Karpas-422 (cell line): ENCODE data around the gene COMMD2. TPM values are rescaled to one million over a fixed set of nuclear protein-coding genes. Genes with fewer than 3 reads are reported as not detected.
A peak's percentile ranks its signal among the peaks of the same experiment; 100 is the strongest.

Source experiments
- DNase-seq: peaks from one replicate; pipeline ENCODE4 v3.0.0-alpha.2; 2015
- H2AFZ ChIP-seq: fragments of 200-600 bp; sonication (generic); 2 replicates; pipeline ENCODE4 v1.6.1; 2014; ENCODE audit warnings: antibody characterized with exemption, low read length, mixed read lengths
- H3K27ac ChIP-seq: fragments of 200-600 bp; sonication (generic); 2 replicates; pipeline ENCODE4 v1.5.1; 2014; ENCODE audit warnings: mild to moderate bottlenecking, low read length, moderate library complexity
- H3K27me3 ChIP-seq: fragments of 200-600 bp; sonication (generic); 2 replicates; pipeline ENCODE4 v1.6.1; 2014; ENCODE audit warnings: low read length, mixed read lengths
- H3K36me3 ChIP-seq: fragments of 200-600 bp; sonication (generic); 2 replicates; pipeline ENCODE4 v1.6.1; 2014; ENCODE audit warnings: low read length, mixed read lengths; ENCODE audit not compliant: insufficient read depth
- H3K4me1 ChIP-seq: fragments of 200-600 bp; sonication (generic); 2 replicates; pipeline ENCODE4 v1.6.1; 2014; ENCODE audit warnings: mild to moderate bottlenecking, low read length, mixed read lengths
- H3K4me2 ChIP-seq: fragments of 200-600 bp; sonication (generic); 2 replicates; pipeline ENCODE4 v1.6.1; 2014; ENCODE audit warnings: low read length, low read depth, mild to moderate bottlenecking; ENCODE audit not compliant: poor library complexity, severe bottlenecking
- H3K4me3 ChIP-seq: fragments of 200-600 bp; sonication (generic); 2 replicates; pipeline ENCODE4 v1.5.1; 2014; ENCODE audit warnings: mild to moderate bottlenecking, antibody characterized with exemption, low read length, mixed read lengths
- H3K79me2 ChIP-seq: fragments of 200-600 bp; sonication (generic); 2 replicates; pipeline ENCODE4 v1.6.1; 2014; ENCODE audit warnings: mild to moderate bottlenecking, low read length, mixed read lengths
- H3K9ac ChIP-seq: fragments of 200-600 bp; sonication (generic); 2 replicates; pipeline ENCODE4 v1.6.0; 2014; ENCODE audit warnings: low read length
- H3K9me2 ChIP-seq: fragments of 200-600 bp; sonication (generic), shearing (Covaris generic); replicated peaks from 2 replicates; pipeline ENCODE4 v1.6.0; 2014; ENCODE audit warnings: mild to moderate bottlenecking, low read length, moderate library complexity; ENCODE audit not compliant: insufficient read depth
- H3K9me3 ChIP-seq: fragments of 300-700, 200-600 bp; sonication (generic); 2 replicates; pipeline ENCODE4 v1.6.1; 2014; ENCODE audit warnings: low read length, mixed read lengths
- H4K20me1 ChIP-seq: fragments of 200-600 bp; sonication (generic); 2 replicates; pipeline ENCODE4 v1.6.1; 2014; ENCODE audit warnings: mild to moderate bottlenecking, antibody characterized with exemption, low read length, low read depth; ENCODE audit not compliant: insufficient read depth
- total RNA-seq: library from RNA; depleted of rRNA; stranded (reverse); fragments of >200 nt; shearing (Covaris generic); gene quantifications from 2 replicates; pipeline ENCODE4 v1.2.3, GENCODE V29; 2014; ENCODE audit warnings: low replicate concordance; rRNA removed

Gene COMMD2
- total RNA-seq, result 18.8 and 33.8 TPM in 2 replicates

GRCh38 chr3:149752051-149752787 lies at the start of gene COMMD2:
Gene COMMD2 (minus strand): TSS chr3:149752489. CDS start chr3:149752444, 45 bp downstream.
- no peaks in the 10 kb centered on the region for H3K9me3 ChIP-seq
- peak; percentile 96 for DNase-seq
- H3K4me1 ChIP-seq, result peaks cover 17% of the 10 kb centered on the region
- peak within 1 kb of the TSS; percentile 92 for H3K4me3 ChIP-seq
- H3K27ac ChIP-seq, result peak within 1 kb of the TSS; percentile 26; the same call in 1 of the 2 replicates
- peaks cover 40% of the 10 kb centered on the region for H3K79me2 ChIP-seq
- peak within 1 kb of the TSS; percentile 90 for H3K4me2 ChIP-seq
- no peaks in the 10 kb centered on the region for H4K20me1 ChIP-seq
- H3K36me3 ChIP-seq, result peaks cover 29% of the 10 kb centered on the region; the same call in 1 of the 2 replicates
- no peaks in the 10 kb centered on the region for H3K27me3 ChIP-seq
- H2AFZ ChIP-seq, result peak within 1 kb of the TSS; percentile 95
- H3K9ac ChIP-seq, result peak within 1 kb of the TSS; percentile 86
- no peaks in the 10 kb centered on the region for H3K9me2 ChIP-seq

GRCh38 chr3:149801639-149802038 lies 49.4 kb upstream of the COMMD2 start:
- Histone ChIP-seq H3K4me1 (peaks cover 9% of the 10 kb centered on the region), H3K36me3 (no peaks in the 10 kb centered on the region), H3K4me3 (no peak overlapping the region), H4K20me1 (no peaks in the 10 kb centered on the region), H3K79me2 (no peaks in the 10 kb centered on the region), H3K9ac (no peak overlapping the region), H3K27me3 (no peaks in the 10 kb centered on the region), H3K27ac (no peak overlapping the region), H3K9me2 (no peaks in the 10 kb centered on the region), H2AFZ (no peak overlapping the region), H3K4me2 (no peak overlapping the region), H3K9me3 (no peaks in the 10 kb centered on the region)
- DNase-seq, result no peak

DNA sequence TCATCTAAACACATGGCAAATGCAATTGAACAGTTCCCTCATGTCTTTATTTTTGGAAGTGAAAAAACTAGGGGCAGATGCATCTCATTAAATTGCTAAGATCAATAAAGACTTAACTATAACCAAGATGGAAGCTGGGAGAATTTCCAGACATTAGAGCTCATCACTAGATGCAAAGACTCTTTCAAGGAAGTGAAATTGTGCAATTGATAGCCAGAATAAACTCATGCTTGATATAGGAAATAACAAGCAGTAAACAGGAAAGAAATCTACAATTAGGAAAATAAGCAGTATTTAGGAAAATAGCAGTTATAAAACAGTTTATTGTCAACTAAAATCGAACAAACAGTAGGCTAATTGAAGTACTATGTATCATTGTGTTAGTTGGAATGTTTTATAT lies 48.9 kb upstream of the COMMD2 start:
- Histone ChIP-seq H4K20me1 (no peaks in the 10 kb centered on the region), H2AFZ (no peak overlapping the region)

DNA sequence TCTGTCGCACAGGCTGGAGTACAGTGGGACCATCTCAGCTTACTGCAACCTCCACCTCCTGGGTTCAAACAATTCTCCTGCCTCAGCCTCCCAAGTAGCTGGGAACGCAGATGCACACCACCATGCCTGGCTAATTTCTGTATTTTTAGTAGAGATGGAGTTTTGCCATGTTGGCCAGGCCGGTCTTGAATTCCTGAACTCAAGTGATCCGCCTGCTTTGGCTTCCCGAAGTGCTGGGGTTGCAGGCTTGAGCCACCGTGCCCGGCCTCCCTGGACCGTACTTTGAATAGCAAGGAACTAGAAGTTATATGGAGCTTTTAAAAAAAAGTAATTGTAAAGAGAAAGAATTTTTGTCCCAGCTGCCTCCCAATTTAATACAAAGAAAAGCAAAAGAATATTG lies 48.4 kb upstream of the COMMD2 start:
- H3K79me2 ChIP-seq, result no peaks in the 10 kb centered on the region
- H3K4me3 ChIP-seq, result no peak overlapping the region
- no peak for DNase-seq
- no peaks in the 10 kb centered on the region for H3K27me3 ChIP-seq
- H3K27ac ChIP-seq, result no peak overlapping the region
- H2AFZ ChIP-seq, result no peak overlapping the region
- H3K4me2 ChIP-seq, result no peak overlapping the region
- H3K9me3 ChIP-seq, result no peaks in the 10 kb centered on the region
- no peak overlapping the region for H3K9ac ChIP-seq
- H3K4me1 ChIP-seq, result no peaks in the 10 kb centered on the region
- H3K36me3 ChIP-seq, result no peaks in the 10 kb centered on the region
- no peaks in the 10 kb centered on the region for H4K20me1 ChIP-seq
- H3K9me2 ChIP-seq, result no peaks in the 10 kb centered on the region

More for the DNA sequence above, 48.9 kb upstream of the COMMD2 start:
- Histone ChIP-seq H3K9me3 (no peaks in the 10 kb centered on the region), H3K27ac (no peak overlapping the region), H3K27me3 (no peaks in the 10 kb centered on the region), H3K36me3 (no peaks in the 10 kb centered on the region), H3K9ac (no peak overlapping the region), H3K4me1 (peaks cover 5% of the 10 kb centered on the region), H3K9me2 (no peaks in the 10 kb centered on the region), H3K4me2 (no peak overlapping the region), H3K79me2 (no peaks in the 10 kb centered on the region), H3K4me3 (no peak overlapping the region)
- no peak for DNase-seq

GRCh38 chr3:149796026-149796425 lies 43.7 kb upstream of the COMMD2 start:
- no peaks in the 10 kb centered on the region for H3K9me3 ChIP-seq
- no peaks in the 10 kb centered on the region for H3K4me1 ChIP-seq
- H2AFZ ChIP-seq, result no peak overlapping the region
- no peaks in the 10 kb centered on the region for H3K27me3 ChIP-seq
- H3K79me2 ChIP-seq, result no peaks in the 10 kb centered on the region
- no peak for DNase-seq
- no peaks in the 10 kb centered on the region for H3K9me2 ChIP-seq
- H3K27ac ChIP-seq, result no peak overlapping the region
- no peaks in the 10 kb centered on the region for H4K20me1 ChIP-seq
- no peak overlapping the region for H3K4me3 ChIP-seq
- H3K9ac ChIP-seq, result no peak overlapping the region
- H3K36me3 ChIP-seq, result no peaks in the 10 kb centered on the region
- no peak overlapping the region for H3K4me2 ChIP-seq

GRCh38 chr3:149792452-149793270 lies 40.4 kb upstream of the COMMD2 start, which contains the start of gene ANKUB1:
Gene ANKUB1 (minus strand): TSS chr3:149792554. CDS start chr3:149792366, 188 bp downstream.
- Histone ChIP-seq H3K4me1 (no peaks in the 10 kb centered on the region), H3K9me3 (no peaks in the 10 kb centered on the region), H3K79me2 (no peaks in the 10 kb centered on the region), H3K4me2 (no peak within 1 kb of the TSS), H3K9ac (no peak within 1 kb of the TSS), H3K27ac (no peak within 1 kb of the TSS), H3K27me3 (no peaks in the 10 kb centered on the region), H3K36me3 (no peaks in the 10 kb centered on the region), H3K4me3 (no peak within 1 kb of the TSS), H4K20me1 (no peaks in the 10 kb centered on the region), H3K9me2 (no peaks in the 10 kb centered on the region), H2AFZ (no peak within 1 kb of the TSS)
- no peak for DNase-seq

- no peaks in the 10 kb centered on the region for H3K79me2 ChIP-seq
- H3K27ac ChIP-seq, result no peak overlapping the region
- no peak for DNase-seq
- no peak overlapping the region for H3K9ac ChIP-seq
- no peaks in the 10 kb centered on the region for H3K4me1 ChIP-seq
- H4K20me1 ChIP-seq, result no peaks in the 10 kb centered on the region
- no peak overlapping the region for H3K4me2 ChIP-seq
- H3K9me3 ChIP-seq, result no peaks in the 10 kb centered on the region
- no peak overlapping the region for H3K4me3 ChIP-seq
- H3K36me3 ChIP-seq, result no peaks in the 10 kb centered on the region
- H3K9me2 ChIP-seq, result no peaks in the 10 kb centered on the region
- H2AFZ ChIP-seq, result no peak overlapping the region
- no peaks in the 10 kb centered on the region for H3K27me3 ChIP-seq
These were observed 38.4 kb upstream of the COMMD2 start for GRCh38 chr3:149790698-149791097.

- Histone ChIP-seq H3K9me2 (no peaks in the 10 kb centered on the region), H3K27me3 (no peaks in the 10 kb centered on the region), H3K9me3 (no peaks in the 10 kb centered on the region), H3K79me2 (no peaks in the 10 kb centered on the region), H3K4me1 (no peaks in the 10 kb centered on the region), H3K9ac (no peak overlapping the region), H2AFZ (no peak overlapping the region), H3K36me3 (no peaks in the 10 kb centered on the region), H3K27ac (no peak overlapping the region), H3K4me3 (no peak overlapping the region), H3K4me2 (no peak overlapping the region), H4K20me1 (no peaks in the 10 kb centered on the region)
- DNase-seq, result no peak
These were observed 38.0 kb upstream of the COMMD2 start for GRCh38 chr3:149790268-149790667.
